HG03571 (cell line): ENCODE measurements around the gene CACNA1C.
"Not testable (repeated sequence)": the region's sequence is repeated elsewhere in the genome, so short reads cannot be mapped to it uniquely, and the experiment has no call there.

ENCODE experiments used
- ATAC-seq: cut with Tn5 transposase; IDR thresholded peaks from one replicate; pipeline ENCODE4 v1.9.1; 2021; ENCODE audit not compliant: unreplicated experiment

The CACNA1C gene

DNA sequence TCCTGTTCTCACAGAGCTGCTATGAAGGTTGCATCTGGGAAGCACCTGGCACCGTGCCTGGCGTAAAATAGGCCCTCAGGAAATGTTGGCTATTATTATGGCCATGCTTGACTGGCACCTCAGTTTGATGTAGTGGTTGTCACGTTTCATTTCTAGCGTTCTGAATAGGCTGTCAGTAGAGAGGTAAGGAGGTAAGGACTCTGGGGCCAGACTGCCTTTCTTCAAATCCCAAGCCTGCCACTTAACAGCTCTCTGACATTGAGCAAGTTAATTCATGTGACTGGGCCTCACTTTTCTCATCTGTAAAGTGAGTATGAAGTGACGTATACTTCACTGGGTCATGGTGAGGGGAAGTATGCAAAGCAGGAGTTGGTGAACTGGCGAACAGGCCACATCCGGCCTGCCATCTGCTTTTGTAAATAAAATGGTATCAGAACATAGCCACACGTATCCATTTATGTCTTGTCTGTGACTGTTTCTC is 196.2 kb downstream of the CACNA1C start:
- ATAC-seq = peak; percentile 70

DNA sequence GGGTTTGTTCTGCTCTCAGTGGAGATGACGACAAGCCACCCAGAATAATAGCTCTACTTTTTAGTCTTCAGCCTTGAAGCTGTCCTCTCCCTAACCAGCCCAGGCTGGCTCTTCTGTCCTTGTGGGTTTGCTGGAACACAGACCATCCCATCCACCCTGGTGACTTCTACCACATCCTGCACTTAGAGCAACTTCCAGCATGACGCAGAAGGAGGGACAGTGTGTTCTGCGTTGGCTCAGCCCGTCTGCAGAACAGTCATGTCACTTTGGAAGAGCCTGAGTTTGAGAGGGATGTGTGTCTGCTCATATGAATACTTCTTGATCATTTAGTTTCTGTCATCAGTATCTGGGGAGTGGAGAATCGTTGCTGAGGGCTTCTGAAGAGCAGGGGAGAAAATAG is 198.0 kb downstream of the CACNA1C start:
- ATAC-seq = no peak

DNA sequence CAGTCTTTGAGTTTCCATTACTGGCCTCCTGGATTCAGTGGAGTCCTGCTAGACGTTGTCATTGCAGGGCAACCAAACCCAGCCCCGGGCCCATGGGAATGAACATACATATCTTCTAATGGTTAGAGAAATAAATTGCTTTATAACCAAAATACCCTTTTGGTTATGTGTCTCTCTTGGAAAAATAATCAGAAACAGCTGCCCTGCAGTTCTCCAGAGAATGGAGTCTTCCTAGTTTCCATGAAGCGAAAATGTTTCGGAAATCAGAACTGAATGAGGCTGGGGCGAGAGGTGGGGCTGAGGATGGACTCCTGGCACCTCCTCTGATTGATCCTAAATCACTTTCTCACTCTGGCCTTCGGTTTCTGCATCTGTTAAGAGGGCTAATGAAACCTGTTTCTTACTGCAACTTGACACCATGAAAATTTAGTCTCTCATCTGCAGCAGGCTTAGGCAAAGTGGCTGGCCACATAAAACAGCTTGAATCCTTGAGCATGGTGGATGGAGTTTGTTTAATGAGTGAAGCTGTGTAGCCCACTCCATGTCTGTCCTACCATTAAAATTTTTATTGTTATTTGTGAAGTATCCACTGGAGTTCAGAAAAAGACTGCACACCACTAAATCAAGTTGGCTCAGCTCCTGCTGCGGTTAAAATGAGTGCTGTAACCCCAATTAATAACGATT is 198.9 kb downstream of the CACNA1C start:
- no peak for ATAC-seq

DNA sequence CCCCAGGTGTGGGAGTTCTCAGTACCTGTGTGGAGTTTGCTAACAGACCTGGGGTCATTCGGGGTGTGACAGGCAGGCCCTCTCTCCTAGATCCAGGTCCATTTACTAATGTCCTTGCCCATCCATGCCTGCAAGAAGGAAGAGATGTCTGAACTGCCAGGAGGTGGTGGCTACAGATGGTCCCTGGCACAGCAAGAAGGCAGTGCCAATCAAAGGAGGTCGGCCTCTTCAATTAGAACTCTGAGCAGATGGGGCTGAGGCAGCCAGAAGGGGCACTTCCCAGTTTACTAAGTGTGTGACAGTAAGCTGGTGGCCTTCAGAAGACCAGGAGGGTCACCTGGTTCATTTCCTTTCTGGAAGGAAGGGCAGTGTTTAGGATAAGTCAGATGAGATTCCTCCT is 202.5 kb downstream of the CACNA1C start:
- no peak for ATAC-seq

DNA sequence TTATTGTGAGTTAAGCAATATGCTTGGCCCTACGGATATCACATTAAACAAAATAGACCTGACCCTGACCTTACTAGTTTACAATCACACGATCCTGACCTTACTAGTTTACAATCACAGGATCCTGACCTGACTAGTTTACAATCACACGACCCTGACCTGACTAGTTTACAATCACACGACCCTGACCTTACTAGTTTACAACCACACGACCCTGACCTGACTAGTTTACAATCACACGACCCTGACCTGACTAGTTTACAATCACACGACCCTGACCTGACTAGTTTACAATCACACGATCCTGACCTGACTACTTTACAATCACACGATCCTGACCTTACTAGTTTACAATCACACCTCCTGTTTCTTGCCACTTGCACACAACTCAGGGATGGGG is 202.9 kb downstream of the CACNA1C start:
- not testable (repeated sequence) for ATAC-seq

DNA sequence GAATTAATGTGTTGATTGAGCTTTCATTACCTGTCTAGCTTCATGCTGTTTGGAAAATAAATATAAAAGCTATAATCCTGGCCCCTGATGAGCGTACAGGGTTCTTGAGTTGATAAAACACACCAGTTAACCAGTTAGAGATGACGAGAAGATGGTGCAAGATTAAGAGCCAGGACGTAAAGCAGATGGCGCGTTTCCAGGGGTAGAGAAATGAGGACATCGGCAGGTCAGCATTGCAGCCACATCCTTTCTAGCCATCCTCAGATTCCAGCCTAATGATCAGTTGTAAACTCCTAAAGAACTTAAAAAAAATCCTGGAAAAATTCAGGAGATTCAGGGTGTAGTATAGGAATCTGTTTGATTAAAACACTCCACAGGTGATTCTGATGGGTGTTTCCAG is 203.7 kb downstream of the CACNA1C start:
- no peak for ATAC-seq

DNA sequence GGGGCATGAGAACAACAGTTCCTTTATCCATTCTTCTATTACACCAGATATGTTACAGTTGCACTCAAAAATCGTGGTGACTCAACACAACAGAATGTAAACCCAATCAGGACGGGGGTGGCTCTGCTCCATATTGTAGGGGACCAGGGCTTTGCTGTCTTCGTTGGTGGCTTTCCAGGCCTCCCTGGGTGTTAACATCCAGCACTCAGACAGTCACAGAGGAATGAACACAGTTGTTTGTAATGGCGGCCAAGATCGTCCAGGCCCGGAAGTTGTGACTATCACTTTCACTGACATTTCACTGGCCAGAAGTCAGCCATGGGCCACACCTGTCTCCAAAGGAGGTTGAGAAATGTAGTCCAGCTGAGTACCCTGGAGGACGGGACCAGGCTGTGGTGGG is 204.1 kb downstream of the CACNA1C start:
- ATAC-seq = no peak

DNA sequence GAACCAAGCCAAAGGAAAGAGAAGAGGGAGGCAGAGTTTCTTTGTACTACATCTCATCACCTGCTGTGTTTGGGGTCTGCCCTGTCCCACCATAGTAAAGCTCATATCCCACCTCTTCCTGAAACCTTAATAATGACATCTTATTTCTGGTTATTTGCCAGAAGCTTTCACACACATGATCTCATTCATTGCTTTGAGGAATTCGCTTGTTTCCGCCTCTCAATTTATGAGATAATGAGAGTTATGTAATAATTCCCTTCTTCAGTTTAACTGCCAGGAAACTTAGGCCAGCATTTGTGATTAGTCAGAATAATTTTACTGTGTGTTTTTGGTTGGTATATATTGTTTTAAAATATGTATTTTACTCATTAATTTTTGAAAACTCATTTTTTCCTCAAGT is 205.2 kb downstream of the CACNA1C start:
- ATAC-seq = no peak

DNA sequence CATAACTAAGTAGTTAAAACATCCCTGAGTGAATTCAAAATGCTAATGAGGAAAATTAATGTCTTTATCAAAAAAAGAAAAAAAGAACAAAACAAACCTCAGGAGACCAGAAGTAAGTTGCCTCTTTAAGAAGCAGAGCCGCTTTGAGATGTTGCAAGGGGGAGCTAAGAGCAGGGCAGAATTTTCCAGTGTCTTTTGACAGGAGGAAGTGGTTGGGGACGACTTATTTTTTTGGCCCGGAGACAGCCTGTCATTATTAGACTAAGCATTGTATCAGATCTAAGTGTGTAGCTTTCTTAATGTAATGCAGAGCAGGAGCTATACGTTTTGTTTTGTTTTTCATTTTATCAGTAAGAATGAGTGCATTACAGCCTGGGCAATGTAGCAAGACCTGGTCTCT is 206.6 kb downstream of the CACNA1C start:
- ATAC-seq = no peak

DNA sequence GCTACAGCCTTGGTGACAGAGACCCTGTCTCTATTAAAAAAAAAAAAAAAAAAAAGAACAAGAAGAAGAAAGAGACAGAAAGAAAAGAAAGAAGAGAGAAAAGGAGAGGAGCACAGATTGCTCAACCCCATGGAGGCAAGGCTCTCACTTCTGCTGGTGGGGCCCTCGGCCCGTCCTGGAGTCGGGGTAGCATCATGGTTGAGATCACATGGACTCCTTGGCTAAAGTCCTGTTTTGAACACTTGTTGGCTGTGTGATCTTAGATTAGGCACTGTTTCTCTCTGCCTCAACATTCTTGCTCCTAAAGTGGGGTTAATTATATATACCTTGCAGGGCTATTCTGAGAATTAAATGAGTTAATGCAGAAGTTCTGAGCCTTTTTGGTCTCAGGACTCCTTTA is 207.7 kb downstream of the CACNA1C start:
- no peak for ATAC-seq

DNA sequence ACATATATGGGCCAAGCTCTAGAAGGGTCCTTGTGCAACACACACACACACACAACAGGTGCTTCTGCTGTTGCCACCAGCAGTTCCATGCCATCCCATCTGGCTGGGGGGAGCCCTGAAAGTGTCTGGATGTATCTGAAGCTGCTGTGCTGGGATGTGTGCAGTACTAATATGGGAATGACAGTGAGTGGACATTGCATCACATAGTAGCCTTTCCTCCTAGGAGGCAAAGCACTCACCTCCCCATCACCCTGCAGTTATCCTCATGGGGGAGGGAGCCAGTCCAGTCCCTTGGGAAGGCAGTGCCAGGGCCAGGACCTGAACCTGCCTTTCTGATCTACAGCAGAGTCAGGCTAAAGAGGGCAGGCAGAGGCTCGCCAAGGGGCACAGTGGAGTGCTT is 208.9 kb downstream of the CACNA1C start:
- ATAC-seq = no peak

DNA sequence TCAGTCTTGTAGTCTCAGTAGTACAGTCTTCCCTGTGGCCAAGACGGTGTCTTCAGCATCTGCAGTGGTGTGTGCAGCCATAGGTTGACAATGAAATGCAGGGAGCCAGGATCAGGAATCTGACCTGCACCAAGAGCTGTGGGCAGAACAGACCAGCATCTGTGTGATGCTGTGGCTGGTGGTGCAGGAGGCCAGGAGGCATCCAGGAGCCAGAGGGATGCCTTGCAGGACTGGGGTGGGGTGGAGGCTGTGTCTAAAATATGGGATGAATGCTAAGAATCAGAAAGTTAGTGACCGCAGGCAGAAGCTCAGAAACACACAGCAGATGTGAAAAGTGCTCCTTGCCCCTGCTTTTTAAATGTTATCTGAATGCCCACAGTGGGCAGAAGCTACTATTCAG is 209.7 kb downstream of the CACNA1C start:
- no peak for ATAC-seq

DNA sequence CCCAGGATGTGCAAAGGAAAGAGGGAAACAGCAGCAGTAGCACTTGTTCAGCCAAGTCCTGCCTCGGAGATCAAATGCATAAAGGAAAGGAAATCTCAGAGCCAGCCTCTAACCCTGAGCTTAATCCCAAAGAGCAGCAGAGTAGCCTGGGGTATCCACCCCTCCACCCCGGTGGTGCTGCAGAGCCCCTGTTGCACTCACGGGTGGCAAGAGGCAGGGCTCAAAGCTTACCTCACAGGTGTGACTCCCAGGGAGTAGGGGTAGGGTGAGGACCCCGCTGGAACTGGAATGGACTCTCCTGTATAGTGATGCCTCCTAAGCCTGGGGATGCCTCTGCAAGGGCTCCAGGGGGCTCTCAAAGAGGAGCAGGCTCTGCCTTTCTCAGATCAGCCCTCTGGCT is 211.1 kb downstream of the CACNA1C start:
- no peak for ATAC-seq

DNA sequence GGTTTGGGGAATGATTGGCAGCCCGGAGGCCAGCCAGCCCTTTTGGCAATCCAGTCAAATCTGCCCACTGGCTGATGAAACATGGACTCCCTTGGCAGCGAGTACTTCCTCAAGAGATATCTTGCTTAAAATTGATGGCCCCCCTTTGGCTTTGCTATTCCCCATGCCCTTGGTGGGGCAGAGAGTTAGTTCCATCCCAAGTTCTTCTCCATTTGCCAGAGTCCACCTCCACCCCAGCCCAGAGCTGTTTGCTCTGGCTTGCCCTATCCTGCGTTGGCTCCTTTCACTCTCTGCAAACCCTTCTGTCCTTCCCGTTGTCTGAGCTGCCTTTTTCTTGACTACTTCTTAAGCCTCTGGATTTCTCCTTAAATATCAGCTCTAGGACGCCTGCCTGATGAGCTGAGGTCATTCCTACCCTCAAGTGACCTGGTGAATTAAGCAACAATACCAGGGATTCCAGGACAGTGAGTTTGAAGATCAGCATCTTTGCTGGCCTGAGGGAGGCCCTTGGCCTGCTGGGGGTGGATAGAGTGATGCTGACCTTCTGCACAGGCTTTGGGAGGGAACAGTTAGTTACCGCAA is 212.0 kb downstream of the CACNA1C start:
- no peak for ATAC-seq

DNA sequence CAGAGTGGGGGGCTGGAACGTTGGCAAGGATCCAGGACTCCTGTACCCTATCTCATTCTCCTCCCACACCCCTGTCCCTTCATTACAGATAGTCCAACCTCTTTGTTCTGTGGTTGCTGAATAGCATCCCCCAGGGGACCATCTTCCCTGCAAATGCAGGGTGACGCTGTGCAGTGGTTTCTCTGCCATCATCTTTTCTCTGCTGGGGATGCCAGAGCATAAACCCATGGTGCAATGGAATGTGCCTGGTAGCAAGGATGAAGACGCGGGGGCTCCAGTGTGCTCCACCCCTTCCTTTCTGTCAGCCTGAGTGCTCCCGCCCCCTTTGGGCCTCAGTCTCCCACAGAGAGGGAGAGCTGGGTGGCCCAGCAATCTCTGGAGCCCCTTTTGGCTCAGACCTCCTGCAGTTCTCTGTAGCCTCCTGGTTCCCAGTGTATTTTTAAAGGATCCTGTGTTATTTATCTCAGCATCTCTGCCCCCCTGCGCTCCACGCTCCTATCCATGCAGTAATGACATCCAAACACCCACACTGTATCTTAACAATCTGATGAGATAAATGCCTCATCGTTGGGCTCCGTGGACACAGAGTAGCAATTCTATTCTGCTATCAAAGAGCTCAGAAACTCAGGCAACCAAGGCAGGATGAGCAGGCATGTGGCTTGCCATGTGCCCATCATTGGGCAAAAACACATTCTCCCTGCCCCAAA is 212.8 kb downstream of the CACNA1C start:
- no peak for ATAC-seq

DNA sequence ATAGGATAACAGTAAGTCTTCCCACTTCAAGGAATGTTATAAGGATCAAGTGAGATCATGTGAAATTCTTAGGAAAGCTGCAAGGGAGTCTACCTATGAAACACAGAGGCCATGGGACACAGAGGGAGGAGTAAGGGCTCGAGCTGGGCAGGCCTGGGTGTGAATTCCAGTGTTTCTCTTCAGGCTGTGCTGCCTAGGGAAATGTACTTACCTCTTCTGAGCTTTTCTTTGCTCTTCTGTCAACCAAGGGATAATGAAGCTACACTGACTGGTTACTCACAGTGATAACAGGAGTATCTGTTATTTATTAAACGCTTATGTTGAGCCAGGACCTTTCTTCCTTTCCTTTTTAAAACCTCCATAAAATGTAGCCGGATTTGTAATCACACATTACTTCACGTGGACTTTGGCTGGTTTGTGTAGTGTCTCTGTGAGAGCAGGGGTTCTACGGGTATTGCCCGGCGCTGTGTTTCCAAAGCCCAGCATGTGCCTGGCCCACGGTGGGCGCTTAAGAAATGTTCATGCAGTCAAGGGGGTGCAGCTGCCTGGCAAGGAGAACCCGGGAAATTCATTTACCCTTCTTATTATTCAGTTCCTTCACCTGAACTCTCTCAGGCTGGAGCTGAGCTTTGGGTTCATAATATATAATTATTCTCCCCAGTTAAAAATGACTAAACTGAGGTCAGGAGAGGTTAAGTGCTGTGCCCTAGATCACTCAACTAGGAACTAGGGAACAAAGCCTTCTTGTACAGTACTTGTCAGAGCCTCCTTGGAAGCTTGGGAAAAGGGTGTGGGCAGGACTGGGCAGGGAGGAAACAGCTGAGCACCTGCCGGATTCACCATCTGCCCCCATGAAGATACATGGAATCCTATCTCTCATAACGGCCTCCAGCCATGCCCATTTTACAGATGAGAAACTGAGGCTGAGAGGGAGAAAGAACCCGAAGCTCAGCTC is 214.2 kb downstream of the CACNA1C start:
- no peak for ATAC-seq

DNA sequence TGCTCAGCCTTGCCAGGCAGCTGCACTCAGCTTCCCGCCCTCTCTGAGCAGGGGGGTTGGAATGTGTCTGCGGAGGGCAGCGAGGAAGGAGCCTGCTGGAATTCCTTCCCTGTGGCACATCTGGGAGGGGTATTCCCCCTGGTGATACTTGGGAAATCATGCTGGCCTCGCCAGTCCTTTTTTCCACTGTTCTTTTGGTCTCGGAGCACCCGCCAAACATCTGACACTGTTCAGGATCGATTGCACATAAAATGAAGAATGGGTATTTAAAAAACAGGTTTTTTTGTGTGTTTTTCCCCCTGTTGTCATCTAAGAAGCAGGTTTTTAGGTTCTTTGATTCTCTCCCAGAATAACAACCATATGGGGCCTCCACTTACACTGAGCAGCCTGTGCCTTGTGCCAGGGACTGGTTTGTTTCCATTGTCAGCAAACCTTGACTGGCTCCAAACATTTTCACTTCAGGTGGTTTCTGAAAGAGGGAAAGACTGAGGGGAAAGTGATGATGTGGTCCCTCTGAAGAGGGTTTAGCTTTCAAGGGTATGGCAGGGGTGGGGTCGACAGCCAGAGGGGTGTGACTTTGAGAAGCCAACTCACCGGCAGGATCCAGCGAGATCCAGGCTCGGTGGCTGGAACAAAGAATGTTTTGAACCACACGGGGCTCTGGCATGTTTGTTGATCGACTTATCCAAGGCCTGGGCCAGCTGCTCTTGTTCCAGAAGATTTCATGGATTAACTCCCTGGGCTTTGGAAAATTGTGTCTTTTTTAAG is 215.1 kb downstream of the CACNA1C start:
- no peak for ATAC-seq

DNA sequence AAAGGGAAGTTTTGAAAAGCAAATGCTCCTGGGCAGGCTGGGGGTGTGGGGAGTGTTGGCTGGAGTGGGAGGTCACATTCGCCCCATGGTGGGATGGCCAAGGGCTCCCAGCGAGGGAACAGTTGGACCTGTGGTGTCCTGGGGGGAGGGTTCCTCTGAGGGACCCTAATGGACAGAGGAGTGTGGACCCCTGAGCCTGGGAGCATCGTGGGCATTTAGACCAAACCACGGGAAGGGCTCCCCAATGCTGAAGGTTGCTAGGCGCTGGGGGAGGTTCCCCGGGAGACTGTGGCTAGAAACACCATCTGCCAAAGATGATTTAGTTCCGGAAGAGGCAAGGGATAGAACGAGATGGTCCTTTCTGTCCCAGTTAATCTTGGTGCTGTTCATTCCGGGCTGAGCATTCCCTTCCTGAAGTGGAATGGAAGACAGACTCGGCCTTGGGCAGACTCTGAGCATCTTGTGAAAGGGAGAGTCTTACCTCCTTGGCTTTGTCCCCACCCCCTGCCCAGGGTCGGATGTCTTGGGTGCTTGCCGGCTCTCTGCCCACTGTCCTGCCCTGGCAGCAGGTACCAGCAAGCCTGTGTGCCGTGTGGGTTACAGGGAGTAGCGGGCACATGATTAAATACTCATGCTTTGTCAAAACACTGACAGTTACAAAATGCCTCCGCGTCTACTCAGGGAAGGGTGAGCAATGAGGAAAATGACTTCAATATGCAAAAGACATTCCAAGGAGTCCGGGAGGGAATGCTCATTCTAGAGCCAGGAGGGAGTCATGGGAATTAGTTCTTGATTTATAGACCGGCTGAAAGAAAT is 215.9 kb downstream of the CACNA1C start:
- no peak for ATAC-seq

DNA sequence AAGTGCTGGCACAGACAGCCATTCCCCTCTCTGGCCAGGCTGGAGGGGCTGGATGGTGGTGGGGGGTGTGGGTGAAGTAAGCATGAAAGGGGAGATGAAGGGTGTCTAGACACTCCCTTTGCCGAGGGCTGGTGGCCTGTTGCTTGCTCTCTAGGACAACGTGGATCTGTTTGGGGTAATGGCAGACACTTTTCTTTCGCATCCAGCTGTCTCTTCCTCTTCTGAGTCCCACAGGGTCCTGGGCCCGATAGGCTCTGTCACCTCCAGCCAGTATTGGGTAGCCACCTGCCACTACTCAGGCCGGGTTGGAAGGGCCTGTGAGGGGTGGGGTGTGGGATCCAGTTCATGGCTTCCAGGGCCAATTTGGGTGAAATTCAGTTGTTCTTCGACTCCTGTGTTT is 218.1 kb downstream of the CACNA1C start:
- ATAC-seq = no peak

DNA sequence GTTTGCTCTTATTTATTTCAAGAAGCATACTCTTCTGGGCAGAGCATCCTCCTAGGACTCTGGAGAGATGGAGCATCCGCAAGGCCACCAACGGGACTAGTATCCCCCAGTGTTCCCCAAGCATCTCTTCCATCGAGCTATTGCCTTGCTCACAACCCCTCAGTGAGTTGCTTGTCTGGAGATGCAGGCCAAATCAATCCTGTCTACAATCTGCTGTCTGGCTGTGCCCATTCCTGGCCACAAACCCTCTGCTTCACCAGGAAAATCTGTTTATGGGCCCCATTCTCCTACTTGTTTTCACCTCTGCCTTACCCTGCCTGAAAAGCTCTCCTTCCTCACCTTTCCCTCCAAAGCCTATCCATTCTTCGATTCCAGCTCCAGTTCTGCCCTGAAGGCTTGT is 219.2 kb downstream of the CACNA1C start:
- no peak for ATAC-seq
